SH-SY5Y (cell line): Measurements from ENCODE around the gene CNGA3.

Experiments
- GATA2 ChIP-seq: IDR thresholded peaks from 2 replicates; pipeline ENCODE4 v1.6.1; 2011; ENCODE audit warnings: mild to moderate bottlenecking, low read depth, low read length
- GATA3 ChIP-seq: IDR thresholded peaks from 2 replicates; pipeline ENCODE4 v1.6.1; 2011; ENCODE audit warnings: low read depth, mild to moderate bottlenecking, low read length, moderate library complexity

- TF ChIP-seq GATA2 (no peak), GATA3 (no peak)
Observed at GRCh38 chr2:98329549-98329948, 16.7 kb upstream of the CNGA3 start.
